SU-DHL-6 (cell line): ENCODE results near the gene MEDAG.

Source experiments
- H2AFZ ChIP-seq: fragments of 200-600 bp; sonication (generic); 2 replicates; pipeline ENCODE4 v1.6.1; 2014; ENCODE audit warnings: low read depth, mild to moderate bottlenecking, moderate library complexity, mixed read lengths, antibody characterized with exemption, low read length; ENCODE audit not compliant: severe bottlenecking
- H3F3A ChIP-seq: fragments of 200-600 bp; shearing (Covaris generic); 2 replicates; pipeline ENCODE4 v1.6.0; 2016; ENCODE audit warnings: antibody characterized with exemption, mild to moderate bottlenecking; ENCODE audit not compliant: insufficient read depth
- H3K27ac ChIP-seq: fragments of 200-600 bp; sonication (generic); 2 replicates; pipeline ENCODE4 v1.5.1; 2016; ENCODE audit warnings: low read depth, mild to moderate bottlenecking, low read length, moderate library complexity, mixed read lengths
- H3K27me3 ChIP-seq: fragments of 200-600 bp; sonication (generic), shearing (Covaris generic); 2 replicates; pipeline ENCODE4 v1.6.0; 2014; ENCODE audit warnings: mild to moderate bottlenecking, low read length
- H3K36me3 ChIP-seq: fragments of 200-600 bp; sonication (generic); 2 replicates; pipeline ENCODE4 v1.6.1; 2014; ENCODE audit warnings: mild to moderate bottlenecking, low read length, mixed read lengths
- H3K4me2 ChIP-seq: fragments of 300-600, 200-600 bp; shearing (Covaris generic), sonication (generic); 2 replicates; pipeline ENCODE4 v1.6.0; 2014; ENCODE audit warnings: low read length, low read depth, mild to moderate bottlenecking; ENCODE audit not compliant: poor library complexity, severe bottlenecking
- H3K4me3 ChIP-seq: fragments of 200-600 bp; sonication (generic); 2 replicates; pipeline ENCODE4 v1.5.1; 2014; ENCODE audit warnings: antibody characterized with exemption, low read length, mild to moderate bottlenecking, mixed read lengths; ENCODE audit not compliant: insufficient read depth, poor library complexity, severe bottlenecking
- H3K79me2 ChIP-seq: fragments of 200-600 bp; sonication (generic); 2 replicates; pipeline ENCODE4 v1.6.1; 2014; ENCODE audit warnings: mild to moderate bottlenecking, low read length, moderate library complexity; ENCODE audit not compliant: insufficient read depth
- H3K9ac ChIP-seq: fragments of 200-600 bp; sonication (generic); 2 replicates; pipeline ENCODE4 v1.7.0; 2014; ENCODE audit warnings: mild to moderate bottlenecking, low read length
- H3K9me2 ChIP-seq: fragments of 200-600 bp; sonication (generic); replicated peaks from 2 replicates; pipeline ENCODE4 v1.6.1; 2014; ENCODE audit warnings: low read length; ENCODE audit not compliant: insufficient read depth
- H3K9me3 ChIP-seq: fragments of 200-600 bp; sonication (generic); 2 replicates; pipeline ENCODE4 v1.6.1; 2014; ENCODE audit warnings: low read length, mixed read lengths; ENCODE audit not compliant: insufficient read depth
- H4K20me1 ChIP-seq: fragments of 200-600 bp; sonication (generic); 2 replicates; pipeline ENCODE4 v1.6.1; 2014; ENCODE audit warnings: low read depth, mild to moderate bottlenecking, antibody characterized with exemption, low read length, moderate library complexity, mixed read lengths
- EZH2phosphoT487 ChIP-seq: fragments of 200-600 bp; sonication (generic), shearing (Covaris generic); conservative IDR thresholded peaks from 2 replicates; pipeline ENCODE4 v1.6.1; 2018; ENCODE audit warnings: mild to moderate bottlenecking, antibody characterized with exemption, low read length, moderate library complexity, mixed read lengths
- TF ChIP-seq, protein P1 (sequence below): fragments of 200-600 bp; sonication (generic); IDR thresholded peaks from one replicate; pipeline ENCODE4 v1.5.1; 2017; ENCODE audit warnings: antibody characterized with exemption, mild to moderate bottlenecking, low read length, moderate library complexity; ENCODE audit not compliant: insufficient read depth, poor library complexity, severe bottlenecking

MEDAG gene

DNA sequence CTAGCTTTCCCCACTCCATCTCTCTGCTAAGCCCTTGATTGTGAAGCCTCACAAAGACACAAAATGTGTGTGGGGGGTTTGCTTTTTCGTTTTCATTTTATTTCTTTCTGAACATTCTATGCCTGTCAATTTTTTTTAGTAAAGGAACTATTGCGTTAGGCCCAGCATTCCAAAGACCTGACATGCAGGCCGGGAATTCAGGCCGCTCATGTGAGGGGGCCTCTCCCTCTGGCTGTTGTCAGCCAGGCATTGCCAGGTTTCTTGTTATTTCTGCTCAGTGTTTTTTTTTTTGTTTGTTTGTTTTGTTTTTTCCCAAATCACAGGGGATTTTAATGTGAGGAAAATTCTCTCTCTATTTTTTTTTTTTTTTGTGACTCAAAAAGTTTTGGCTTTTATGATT lies 10.3 kb upstream of the MEDAG start:
- TF ChIP-seq, protein P1, sequence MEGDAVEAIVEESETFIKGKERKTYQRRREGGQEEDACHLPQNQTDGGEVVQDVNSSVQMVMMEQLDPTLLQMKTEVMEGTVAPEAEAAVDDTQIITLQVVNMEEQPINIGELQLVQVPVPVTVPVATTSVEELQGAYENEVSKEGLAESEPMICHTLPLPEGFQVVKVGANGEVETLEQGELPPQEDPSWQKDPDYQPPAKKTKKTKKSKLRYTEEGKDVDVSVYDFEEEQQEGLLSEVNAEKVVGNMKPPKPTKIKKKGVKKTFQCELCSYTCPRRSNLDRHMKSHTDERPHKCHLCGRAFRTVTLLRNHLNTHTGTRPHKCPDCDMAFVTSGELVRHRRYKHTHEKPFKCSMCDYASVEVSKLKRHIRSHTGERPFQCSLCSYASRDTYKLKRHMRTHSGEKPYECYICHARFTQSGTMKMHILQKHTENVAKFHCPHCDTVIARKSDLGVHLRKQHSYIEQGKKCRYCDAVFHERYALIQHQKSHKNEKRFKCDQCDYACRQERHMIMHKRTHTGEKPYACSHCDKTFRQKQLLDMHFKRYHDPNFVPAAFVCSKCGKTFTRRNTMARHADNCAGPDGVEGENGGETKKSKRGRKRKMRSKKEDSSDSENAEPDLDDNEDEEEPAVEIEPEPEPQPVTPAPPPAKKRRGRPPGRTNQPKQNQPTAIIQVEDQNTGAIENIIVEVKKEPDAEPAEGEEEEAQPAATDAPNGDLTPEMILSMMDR: no peak
- no peak for TF ChIP-seq EZH2phosphoT487
- Histone ChIP-seq H3K9me2 (no peaks in the 10 kb centered on the region), H3K27ac (no peak overlapping the region), H3F3A (no peaks in the 10 kb centered on the region), H3K4me3 (no peak overlapping the region), H3K79me2 (no peaks in the 10 kb centered on the region), H3K27me3 (no peaks in the 10 kb centered on the region), H3K9ac (no peak overlapping the region), H2AFZ (no peak overlapping the region), H3K4me2 (no peak overlapping the region), H3K9me3 (no peaks in the 10 kb centered on the region), H3K36me3 (no peaks in the 10 kb centered on the region), H4K20me1 (no peaks in the 10 kb centered on the region)

DNA sequence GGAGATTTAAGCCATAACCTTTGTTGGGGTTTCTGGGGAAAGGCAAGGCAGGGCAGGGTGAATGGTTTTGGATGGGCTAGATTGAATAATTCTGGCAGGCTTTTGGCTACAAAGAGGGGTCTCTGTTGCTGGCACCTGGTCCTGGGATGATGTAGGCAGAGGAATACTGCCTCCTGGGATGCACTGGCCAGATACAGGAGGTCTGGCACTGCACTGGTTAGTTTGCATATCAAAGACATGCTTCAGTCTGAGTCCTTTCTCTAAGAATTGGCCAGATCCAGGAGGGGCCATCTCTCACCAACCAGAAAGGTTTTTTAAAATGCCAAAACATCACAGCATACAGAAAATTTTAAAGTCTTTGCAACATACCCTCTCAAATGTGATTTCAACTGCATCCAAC lies 8.0 kb upstream of the MEDAG start:
- H3K79me2 ChIP-seq: no peaks in the 10 kb centered on the region
- H3K9me2 ChIP-seq: no peaks in the 10 kb centered on the region
- no peaks in the 10 kb centered on the region for H4K20me1 ChIP-seq
- H3K4me3 ChIP-seq: no peak overlapping the region
- no peaks in the 10 kb centered on the region for H3F3A ChIP-seq
- no peaks in the 10 kb centered on the region for H3K36me3 ChIP-seq
- no peak overlapping the region for H3K27ac ChIP-seq
- no peaks in the 10 kb centered on the region for H3K27me3 ChIP-seq
- no peak overlapping the region for H2AFZ ChIP-seq
- H3K4me2 ChIP-seq: no peak overlapping the region
- no peaks in the 10 kb centered on the region for H3K9me3 ChIP-seq
- TF ChIP-seq EZH2phosphoT487: no peak
- TF ChIP-seq, protein P1: no peak
- H3K9ac ChIP-seq: no peak overlapping the region

DNA sequence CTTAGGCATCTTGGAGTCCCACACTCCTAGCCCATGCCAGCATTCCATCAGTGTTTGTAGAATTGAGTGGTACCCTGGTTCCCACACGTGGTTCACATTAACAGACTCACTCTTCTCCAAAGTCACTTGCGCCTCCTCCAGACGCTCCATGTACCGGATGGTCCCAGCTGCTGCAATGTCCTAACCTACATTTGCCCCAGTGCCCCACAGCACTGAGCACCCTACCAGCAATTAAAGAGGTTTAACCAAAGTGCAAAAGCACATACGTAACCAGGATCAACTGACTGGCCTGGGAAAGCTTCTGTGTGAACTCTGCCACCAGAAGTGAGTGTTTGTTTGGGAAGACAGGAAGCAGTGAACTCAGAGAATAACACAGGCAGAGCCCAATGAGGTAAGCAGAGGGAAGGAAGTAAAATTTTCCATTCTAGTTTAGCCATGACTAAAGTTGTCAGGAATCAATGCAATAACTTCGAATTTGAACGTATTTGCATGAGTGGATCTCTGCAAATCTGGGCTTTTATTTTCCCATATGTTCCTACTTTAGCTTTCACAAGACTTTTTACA lies 7.3 kb upstream of the MEDAG start:
- no peak for TF ChIP-seq EZH2phosphoT487
- Histone ChIP-seq H3K27ac (no peak overlapping the region), H3K9me2 (no peaks in the 10 kb centered on the region), H3K9me3 (no peaks in the 10 kb centered on the region), H3K36me3 (no peaks in the 10 kb centered on the region), H3K27me3 (no peaks in the 10 kb centered on the region), H3K4me2 (no peak overlapping the region), H4K20me1 (no peaks in the 10 kb centered on the region), H3K9ac (no peak overlapping the region), H3K4me3 (no peak overlapping the region), H3K79me2 (no peaks in the 10 kb centered on the region), H2AFZ (no peak overlapping the region), H3F3A (no peaks in the 10 kb centered on the region)

DNA sequence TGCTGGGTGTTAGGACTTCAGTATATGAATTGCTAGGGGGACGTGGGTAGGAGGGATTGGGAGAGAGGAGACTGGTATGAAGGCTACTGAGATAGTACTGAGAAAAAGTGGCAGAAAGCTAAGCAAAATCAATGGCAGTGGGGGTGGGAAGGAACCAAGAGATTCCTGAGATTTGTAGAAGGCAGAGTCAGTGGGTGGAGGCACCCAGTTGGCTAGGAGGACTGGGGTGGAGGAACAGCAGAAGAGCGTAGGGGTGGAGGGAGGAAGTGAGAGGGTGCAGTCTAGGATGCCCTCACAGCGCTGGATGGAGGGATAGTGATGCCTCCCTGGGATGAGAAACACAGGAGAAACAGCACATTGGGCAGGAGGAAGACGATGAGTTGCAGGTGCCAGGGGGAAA lies 5.6 kb upstream of the MEDAG start:
- H3K9me2 ChIP-seq: no peaks in the 10 kb centered on the region
- no peaks in the 10 kb centered on the region for H3F3A ChIP-seq
- no peak overlapping the region for H3K27ac ChIP-seq
- no peaks in the 10 kb centered on the region for H3K36me3 ChIP-seq
- no peak for TF ChIP-seq EZH2phosphoT487
- TF ChIP-seq, protein P1: no peak
- H3K4me2 ChIP-seq: no peak overlapping the region
- no peaks in the 10 kb centered on the region for H3K9me3 ChIP-seq
- no peaks in the 10 kb centered on the region for H4K20me1 ChIP-seq
- no peak overlapping the region for H3K9ac ChIP-seq
- no peak overlapping the region for H3K4me3 ChIP-seq
- H3K27me3 ChIP-seq: no peaks in the 10 kb centered on the region
- H3K79me2 ChIP-seq: no peaks in the 10 kb centered on the region
- H2AFZ ChIP-seq: no peak overlapping the region
